Left lung (tissue), 10 donors: ENCODE data around the gene RYR3. TPM values are rescaled to one million over a fixed set of nuclear protein-coding genes. Genes with fewer than 3 reads are reported as not detected.
"Not testable (repeated sequence)": the region's sequence is repeated elsewhere in the genome, so short reads cannot be mapped to it uniquely, and the experiment has no call there.

ENCODE experiments used
- ATAC-seq: fragments of 200-7000 bp; cut with Tn5 transposase; one replicate; pipeline ENCODE4 v1.9.1; 2020; ENCODE audit warnings: moderate library complexity
- DNase-seq, 4 donors: peaks; one replicate each; pipeline ENCODE4 v3.0.0-alpha.2; 2013 to 2020
- H3K27ac ChIP-seq, 2 donors: fragments of 200-600 bp; sonication (generic) in 1 of 2; one replicate each; pipeline versions ENCODE4 v1.5.0 to v1.8.0; 2020 to 2021
- H3K27me3 ChIP-seq, 2 donors: fragments of 200-600 bp; sonication (generic) in 1 of 2; one replicate each; pipeline versions ENCODE4 v1.5.0 to v1.8.0; 2020 to 2021
- H3K36me3 ChIP-seq, 2 donors: fragments of 200-600 bp; sonication (generic) in 1 of 2; one replicate each; pipeline versions ENCODE4 v1.5.0 to v1.8.0; 2020 to 2021
- H3K4me1 ChIP-seq, 2 donors: fragments of 200-600 bp; one replicate each; pipeline ENCODE4 v1.8.0; 2021
- H3K4me3 ChIP-seq, 2 donors: fragments of 200-600 bp; sonication (generic) in 1 of 2; one replicate each; pipeline versions ENCODE4 v1.5.0 to v1.8.0; 2020 to 2021; ENCODE audit warnings: mild to moderate bottlenecking in 1 of 2
- H3K9me3 ChIP-seq, 2 donors: fragments of 200-600 bp; sonication (generic) in 1 of 2; one replicate each; pipeline versions ENCODE4 v1.5.0 to v1.8.0; 2020 to 2021
- intact Hi-C, 2 donors: fragments of 100-400 bp; cut with DNase I; formaldehyde crosslinking; loops; one replicate each; pipeline versions ENCODE4 v1.11.2 to v1.14.2; 2022
- polyA plus RNA-seq, 6 donors: library from polyadenylated mRNA; unstranded; fragments of 120-200 nt; gene quantifications; one replicate each; pipeline ENCODE4 v1.2.1, GENCODE V29; 2013; ENCODE audit not compliant: insufficient read length in 6 of 6
- total RNA-seq, 2 donors: library from RNA; stranded (reverse); fragmentation: NEBNext Ultra II Directional; extraction: Animal tissue kit (Norgen Biotek cat#: 25700); gene quantifications; one replicate each; pipeline ENCODE4 v1.2.1, GENCODE V29; 2021
- TF ChIP-seq, protein P1 (sequence below), 2 donors: fragments of 200-600 bp; sonication (generic) in 1 of 2; IDR thresholded peaks; one replicate each; pipeline versions ENCODE4 v1.5.0 to v1.8.0; 2021; ENCODE audit warnings: antibody characterized with exemption in 2 of 2
- donor health status: DM: no; HTN: yes; CAD: no.
- donor health status: DM: no; HTN: no; CAD: no.

RYR3 gene
- total and polyA plus RNA-seq, 8 donors, result 0.24 to 12.6 (median 8.6) TPM

DNA sequence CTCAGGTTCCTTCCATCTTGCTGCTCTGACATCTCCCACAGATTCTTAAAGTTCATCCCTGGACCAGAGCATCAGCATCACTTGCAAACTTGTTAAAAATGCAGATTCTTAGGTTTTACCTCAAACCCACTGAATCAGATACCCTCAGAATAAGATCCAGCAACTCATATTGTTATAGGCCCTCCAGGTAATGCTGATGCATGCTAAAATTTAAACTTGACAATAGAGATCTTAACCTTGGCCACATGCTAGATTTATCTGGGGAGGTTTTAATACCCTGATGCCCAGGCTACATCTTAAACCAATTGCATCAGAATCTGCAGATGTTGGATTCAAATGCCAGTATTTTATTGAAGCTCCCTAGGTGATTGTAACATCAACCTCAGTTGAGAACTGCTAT is 256.9 kb downstream of the RYR3 start:
- no peaks in the 10 kb centered on the region for H3K4me1 ChIP-seq
- no peak overlapping the region for H3K4me3 ChIP-seq
- DNase-seq (no peak), ATAC-seq (no peak)
- H3K36me3 ChIP-seq, result no peaks in the 10 kb centered on the region
- intact Hi-C loops, result no loop called here
- no peaks in the 10 kb centered on the region for H3K27me3 ChIP-seq
- TF ChIP-seq, protein P1, sequence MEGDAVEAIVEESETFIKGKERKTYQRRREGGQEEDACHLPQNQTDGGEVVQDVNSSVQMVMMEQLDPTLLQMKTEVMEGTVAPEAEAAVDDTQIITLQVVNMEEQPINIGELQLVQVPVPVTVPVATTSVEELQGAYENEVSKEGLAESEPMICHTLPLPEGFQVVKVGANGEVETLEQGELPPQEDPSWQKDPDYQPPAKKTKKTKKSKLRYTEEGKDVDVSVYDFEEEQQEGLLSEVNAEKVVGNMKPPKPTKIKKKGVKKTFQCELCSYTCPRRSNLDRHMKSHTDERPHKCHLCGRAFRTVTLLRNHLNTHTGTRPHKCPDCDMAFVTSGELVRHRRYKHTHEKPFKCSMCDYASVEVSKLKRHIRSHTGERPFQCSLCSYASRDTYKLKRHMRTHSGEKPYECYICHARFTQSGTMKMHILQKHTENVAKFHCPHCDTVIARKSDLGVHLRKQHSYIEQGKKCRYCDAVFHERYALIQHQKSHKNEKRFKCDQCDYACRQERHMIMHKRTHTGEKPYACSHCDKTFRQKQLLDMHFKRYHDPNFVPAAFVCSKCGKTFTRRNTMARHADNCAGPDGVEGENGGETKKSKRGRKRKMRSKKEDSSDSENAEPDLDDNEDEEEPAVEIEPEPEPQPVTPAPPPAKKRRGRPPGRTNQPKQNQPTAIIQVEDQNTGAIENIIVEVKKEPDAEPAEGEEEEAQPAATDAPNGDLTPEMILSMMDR (IDR thresholded peaks at IDR 0.05), result no peak
- H3K27ac ChIP-seq, result no peak overlapping the region
- H3K9me3 ChIP-seq, result no peaks in the 10 kb centered on the region

DNA sequence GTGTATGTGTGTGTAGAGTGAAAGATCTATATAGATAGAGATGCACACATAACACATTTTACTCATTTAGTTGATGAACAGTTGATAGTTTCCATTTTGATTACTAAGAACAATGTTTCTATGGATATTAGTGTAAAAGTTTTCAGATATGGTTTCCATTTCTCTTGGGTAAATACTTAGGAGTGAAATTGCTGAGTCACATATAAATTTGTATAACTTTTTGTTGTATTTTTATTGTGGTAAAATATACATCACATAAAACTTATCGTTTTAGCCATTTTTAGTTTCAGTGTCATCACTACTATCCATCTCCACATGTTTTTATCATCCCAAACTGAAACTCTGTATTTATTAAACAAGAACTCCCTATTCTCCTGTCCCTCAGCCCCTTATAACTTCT is 258.3 kb downstream of the RYR3 start:
- H3K27ac ChIP-seq, result no peak overlapping the region
- intact Hi-C loops, result no loop called here
- no peaks in the 10 kb centered on the region for H3K27me3 ChIP-seq
- no peaks in the 10 kb centered on the region for H3K4me1 ChIP-seq
- H3K4me3 ChIP-seq, result no peak overlapping the region
- H3K36me3 ChIP-seq, result no peaks in the 10 kb centered on the region
- ATAC-seq, result no peak
- no peaks in the 10 kb centered on the region for H3K9me3 ChIP-seq
- TF ChIP-seq, protein P1 (IDR thresholded peaks at IDR 0.05), result no peak
- DNase-seq, result no peak

DNA sequence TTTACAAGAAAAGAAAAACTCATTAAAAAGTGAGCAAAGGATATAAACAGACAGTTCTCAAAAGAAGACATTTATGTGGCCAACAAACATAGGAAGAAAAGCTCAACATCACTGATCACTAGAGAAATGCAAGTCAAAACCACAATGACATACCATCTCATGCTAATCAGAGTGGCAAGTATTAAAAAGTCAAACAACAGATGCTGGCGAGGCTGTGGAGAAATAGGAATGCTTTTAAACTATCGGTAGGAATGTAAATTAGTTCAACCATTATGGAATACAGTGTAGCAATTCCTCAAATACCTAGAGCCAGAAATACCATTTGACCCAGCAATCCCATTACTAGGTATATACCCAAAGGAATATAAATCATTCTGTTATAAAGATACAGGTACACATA is 267.1 kb downstream of the RYR3 start:
- H3K4me3 ChIP-seq, H3K36me3 ChIP-seq, H3K4me1 ChIP-seq, ATAC-seq, H3K27me3 ChIP-seq, DNase-seq, H3K27ac ChIP-seq, H3K9me3 ChIP-seq, intact Hi-C loops: not testable (repeated sequence)

GRCh38 chr15:33580526-33580925 is 269.8 kb downstream of the RYR3 start:
- no peak overlapping the region for H3K27ac ChIP-seq

GRCh38 chr15:33581032-33581431 is 270.3 kb downstream of the RYR3 start:
- TF ChIP-seq, protein P1 (IDR thresholded peaks at IDR 0.05), result no peak
- no peaks in the 10 kb centered on the region for H3K36me3 ChIP-seq
- intact Hi-C loops, result no loop called here
- no peaks in the 10 kb centered on the region for H3K27me3 ChIP-seq
- no peaks in the 10 kb centered on the region for H3K9me3 ChIP-seq
- DNase-seq (peak in 3 of 4 donors; percentile 3 to 40 (median 31)), ATAC-seq (peak; percentile 95)
- no peak overlapping the region for H3K4me3 ChIP-seq
- no peak overlapping the region for H3K27ac ChIP-seq
- no peaks in the 10 kb centered on the region for H3K4me1 ChIP-seq

More at GRCh38 chr15:33580526-33580925, 269.8 kb downstream of the RYR3 start:
- DNase-seq (no peak), ATAC-seq (no peak)
- no peaks in the 10 kb centered on the region for H3K27me3 ChIP-seq
- no peaks in the 10 kb centered on the region for H3K4me1 ChIP-seq
- H3K9me3 ChIP-seq, result no peaks in the 10 kb centered on the region
- TF ChIP-seq, protein P1 (IDR thresholded peaks at IDR 0.05), result no peak
- H3K36me3 ChIP-seq, result no peaks in the 10 kb centered on the region
- intact Hi-C loops, result no loop called here
- no peak overlapping the region for H3K4me3 ChIP-seq

GRCh38 chr15:33584797-33585196 is 274.0 kb downstream of the RYR3 start:
- no peaks in the 10 kb centered on the region for H3K4me1 ChIP-seq
- no peak for ATAC-seq
- intact Hi-C loops, result no loop called here
- H3K9me3 ChIP-seq, result no peaks in the 10 kb centered on the region
- H3K36me3 ChIP-seq, result no peaks in the 10 kb centered on the region
- no peak overlapping the region for H3K27ac ChIP-seq
- TF ChIP-seq, protein P1 (IDR thresholded peaks at IDR 0.05), result no peak
- H3K27me3 ChIP-seq, result no peaks in the 10 kb centered on the region
- DNase-seq, result no peak
- H3K4me3 ChIP-seq, result no peak overlapping the region
